GM12873 (cell line): ENCODE results near the gene SPACA5.

Experiments used
- TF ChIP-seq, protein P1 (sequence below): IDR thresholded peaks from 2 replicates; pipeline ENCODE4 v1.5.1; 2012; ENCODE audit warnings: low read depth, mild to moderate bottlenecking, moderate library complexity, low read length, control low read depth; ENCODE audit not compliant: insufficient read depth; ENCODE audit errors: missing control alignments

The SPACA5 gene

DNA sequence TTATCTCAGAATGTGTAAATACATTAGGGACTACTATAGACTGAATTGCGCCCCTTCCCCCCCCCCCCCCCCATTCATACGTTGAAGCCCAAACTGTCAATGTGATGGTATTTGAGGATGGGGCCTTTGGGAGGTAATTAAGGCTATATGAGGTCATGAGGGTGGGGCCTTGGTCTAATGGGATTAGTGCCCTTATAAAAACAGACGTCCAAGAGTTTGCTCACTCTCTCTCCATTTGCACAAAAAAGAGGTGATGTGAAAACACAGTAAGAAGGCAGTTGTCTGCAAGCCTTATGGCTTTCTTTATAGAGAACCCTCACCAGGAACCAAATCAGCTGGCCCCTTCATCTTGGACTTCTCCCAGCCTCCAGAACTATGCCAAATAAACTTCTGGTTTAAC is 15.3 kb downstream of the SPACA5 start:
- TF ChIP-seq, protein P1, sequence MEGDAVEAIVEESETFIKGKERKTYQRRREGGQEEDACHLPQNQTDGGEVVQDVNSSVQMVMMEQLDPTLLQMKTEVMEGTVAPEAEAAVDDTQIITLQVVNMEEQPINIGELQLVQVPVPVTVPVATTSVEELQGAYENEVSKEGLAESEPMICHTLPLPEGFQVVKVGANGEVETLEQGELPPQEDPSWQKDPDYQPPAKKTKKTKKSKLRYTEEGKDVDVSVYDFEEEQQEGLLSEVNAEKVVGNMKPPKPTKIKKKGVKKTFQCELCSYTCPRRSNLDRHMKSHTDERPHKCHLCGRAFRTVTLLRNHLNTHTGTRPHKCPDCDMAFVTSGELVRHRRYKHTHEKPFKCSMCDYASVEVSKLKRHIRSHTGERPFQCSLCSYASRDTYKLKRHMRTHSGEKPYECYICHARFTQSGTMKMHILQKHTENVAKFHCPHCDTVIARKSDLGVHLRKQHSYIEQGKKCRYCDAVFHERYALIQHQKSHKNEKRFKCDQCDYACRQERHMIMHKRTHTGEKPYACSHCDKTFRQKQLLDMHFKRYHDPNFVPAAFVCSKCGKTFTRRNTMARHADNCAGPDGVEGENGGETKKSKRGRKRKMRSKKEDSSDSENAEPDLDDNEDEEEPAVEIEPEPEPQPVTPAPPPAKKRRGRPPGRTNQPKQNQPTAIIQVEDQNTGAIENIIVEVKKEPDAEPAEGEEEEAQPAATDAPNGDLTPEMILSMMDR: no peak

DNA sequence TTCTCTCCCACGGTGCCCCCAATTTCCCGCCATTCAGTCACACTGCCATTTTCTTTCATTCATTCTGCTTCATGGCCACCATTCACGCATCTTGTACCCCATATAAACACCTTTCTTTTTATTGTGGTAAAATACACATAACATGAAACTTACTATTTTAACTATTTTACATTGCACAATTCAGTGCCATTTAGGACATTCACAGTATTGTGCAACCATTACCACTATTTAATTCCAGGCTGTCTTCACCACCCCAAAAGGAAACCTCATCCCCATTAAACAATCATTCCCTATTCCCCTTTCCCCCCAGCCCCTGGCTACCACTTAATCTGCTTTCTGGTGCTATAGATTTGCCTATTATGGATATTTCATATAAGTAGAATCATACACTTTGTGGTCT is 15.9 kb downstream of the SPACA5 start:
- TF ChIP-seq, protein P1: no peak

DNA sequence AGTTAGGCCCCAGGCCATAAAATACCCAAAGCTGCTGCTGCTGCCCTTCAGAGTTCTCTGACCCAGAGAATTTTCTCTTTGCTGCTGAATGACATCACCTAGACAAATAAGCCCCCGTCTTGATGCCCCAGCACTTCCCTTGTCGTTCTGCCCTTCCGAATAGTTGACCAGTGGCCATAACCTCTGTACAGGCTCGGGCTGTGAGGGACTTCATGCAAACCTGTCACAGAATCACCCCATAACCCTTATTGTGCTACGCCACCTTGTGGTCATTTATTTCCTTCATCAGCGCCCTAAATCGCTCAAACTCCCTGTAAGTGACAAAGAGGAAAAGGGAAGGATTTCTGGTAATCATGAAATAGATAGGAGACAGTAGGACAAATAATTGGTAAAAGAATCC is 18.8 kb downstream of the SPACA5 start:
- TF ChIP-seq, protein P1: peak; percentile 64

DNA sequence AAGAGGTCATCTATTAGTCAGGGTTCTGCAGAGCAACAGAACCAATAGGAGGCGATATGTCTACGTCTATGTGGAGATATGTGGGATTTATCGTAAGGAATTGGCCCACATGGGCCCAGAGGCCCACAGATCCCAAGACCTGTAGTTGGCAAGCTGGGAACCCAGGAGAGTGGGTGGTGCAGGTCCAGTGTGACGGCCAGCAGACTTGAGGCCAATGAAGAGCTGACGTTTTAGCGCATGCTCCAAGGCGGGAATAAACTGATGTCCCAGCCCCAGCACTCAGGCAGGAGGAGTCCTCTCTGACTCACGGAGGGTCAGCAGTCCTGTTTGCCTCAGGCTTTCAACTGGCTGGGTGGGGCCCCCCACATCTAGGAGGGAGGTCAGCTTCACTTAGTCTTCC is 21.3 kb downstream of the SPACA5 start:
- TF ChIP-seq, protein P1: no peak

DNA sequence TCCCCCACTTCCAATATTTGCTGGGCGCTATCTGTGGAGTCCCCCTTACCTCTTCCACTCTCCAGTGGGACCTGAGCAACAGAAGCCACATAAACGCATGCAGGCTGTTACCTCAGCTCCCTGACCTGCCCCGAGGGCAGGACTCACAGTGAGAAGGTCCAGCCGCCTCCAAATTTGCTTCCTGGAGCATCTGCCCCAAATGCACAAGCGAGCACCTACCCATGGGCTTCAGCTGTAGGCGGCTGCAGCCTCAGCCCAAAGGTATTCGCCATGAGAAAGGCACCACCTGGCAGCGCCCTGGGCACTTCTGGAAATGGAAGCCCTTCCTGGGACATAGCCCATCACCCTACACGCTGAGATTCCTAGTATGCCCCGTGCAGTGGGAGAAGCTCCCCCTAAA is 23.4 kb downstream of the SPACA5 start:
- TF ChIP-seq, protein P1: no peak

DNA sequence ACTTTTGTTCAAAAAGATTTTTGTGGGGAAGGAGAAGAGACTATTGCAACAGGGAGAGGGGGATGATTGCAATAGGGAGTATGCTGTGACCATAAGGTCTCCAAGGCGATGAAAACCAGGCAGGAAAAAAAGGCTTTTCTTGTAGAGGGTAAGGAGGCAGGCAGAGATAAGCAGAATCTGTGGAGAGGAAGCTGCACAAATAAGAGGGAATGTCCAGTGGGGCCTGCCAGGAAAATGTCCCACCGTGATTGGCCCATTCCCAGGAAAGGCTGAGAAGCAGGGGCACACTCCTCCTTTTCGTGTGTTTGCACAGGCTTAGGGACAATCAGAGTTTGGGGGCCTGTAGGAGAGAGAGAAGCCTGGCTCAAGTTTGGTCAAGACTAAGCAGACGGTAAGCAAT is 29.1 kb downstream of the SPACA5 start:
- TF ChIP-seq, protein P1: no peak

DNA sequence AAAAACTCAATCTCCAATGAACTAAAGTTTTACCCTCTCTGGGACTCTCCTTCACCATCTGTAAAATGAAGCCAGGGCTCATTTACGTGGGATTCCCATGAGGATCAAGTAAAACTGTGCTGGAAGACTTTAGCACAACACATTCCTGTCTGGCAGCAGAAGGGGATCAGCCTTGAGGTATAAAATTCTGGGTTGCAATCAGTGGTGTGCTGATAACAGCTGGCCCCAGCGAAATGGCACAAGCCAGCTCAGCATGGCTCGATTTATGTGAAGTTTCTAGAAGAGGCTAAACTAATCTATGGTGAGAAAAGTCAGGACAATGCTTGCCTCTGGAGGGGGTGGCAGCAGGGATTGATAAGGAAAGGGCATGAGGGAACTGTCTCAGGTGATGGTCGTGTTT is 36.3 kb downstream of the SPACA5 start:
- TF ChIP-seq, protein P1: no peak
